RWPE1 (cell line): ENCODE results near the gene SUGCT.

Experiments
- CTCF ChIA-PET: fragments of 350-600 bp; sonication (Branson Sonifier 250); formaldehyde crosslinking; extraction: SDS; loops from one replicate; lab custom pipeline; 2021; lab: Yijun Ruan, JAX
- POLR2A ChIA-PET: fragments of 400-600 bp; formaldehyde crosslinking; extraction: SDS; loops from one replicate; lab custom pipeline; 2020; ENCODE audit warnings: antibody characterized with exemption; ENCODE audit not compliant: low non-redundant PET; lab: Yijun Ruan, JAX
- DNase-seq: peaks from one replicate; pipeline ENCODE4 v3.0.0; 2012; ENCODE audit warnings: low spot score
- H3K27ac ChIP-seq: fragments of 450-650 bp; 2 replicates; pipeline ENCODE4 v1.5.1; 2017
- TF ChIP-seq, protein P1 (sequence below): fragments of 450-650 bp; conservative IDR thresholded peaks from 2 replicates; pipeline ENCODE4 v1.5.1; 2017; ENCODE audit warnings: low read depth, mild to moderate bottlenecking

SUGCT gene

DNA sequence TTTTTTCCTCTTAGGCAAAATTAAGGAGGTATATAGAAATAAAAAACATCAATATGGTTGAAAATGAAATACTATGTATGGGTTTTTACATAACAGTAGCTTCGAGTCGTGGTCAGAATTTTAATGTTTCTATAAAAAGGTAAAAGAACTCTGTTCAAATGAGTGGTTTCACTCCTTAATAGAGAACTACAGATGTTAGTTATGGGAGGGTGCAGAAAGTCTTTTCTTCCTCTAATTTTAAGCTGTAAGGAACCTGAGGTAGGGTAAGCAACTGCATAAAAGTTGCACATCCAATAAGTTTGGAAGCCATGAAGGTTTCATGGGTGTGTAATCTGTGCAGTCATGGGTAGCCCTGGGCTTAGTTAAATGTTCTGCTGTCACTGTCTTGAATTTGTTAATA, 141.3 kb downstream of the SUGCT start:
- DNase-seq = no peak
- no peak overlapping the region for H3K27ac ChIP-seq
- TF ChIP-seq, protein P1, sequence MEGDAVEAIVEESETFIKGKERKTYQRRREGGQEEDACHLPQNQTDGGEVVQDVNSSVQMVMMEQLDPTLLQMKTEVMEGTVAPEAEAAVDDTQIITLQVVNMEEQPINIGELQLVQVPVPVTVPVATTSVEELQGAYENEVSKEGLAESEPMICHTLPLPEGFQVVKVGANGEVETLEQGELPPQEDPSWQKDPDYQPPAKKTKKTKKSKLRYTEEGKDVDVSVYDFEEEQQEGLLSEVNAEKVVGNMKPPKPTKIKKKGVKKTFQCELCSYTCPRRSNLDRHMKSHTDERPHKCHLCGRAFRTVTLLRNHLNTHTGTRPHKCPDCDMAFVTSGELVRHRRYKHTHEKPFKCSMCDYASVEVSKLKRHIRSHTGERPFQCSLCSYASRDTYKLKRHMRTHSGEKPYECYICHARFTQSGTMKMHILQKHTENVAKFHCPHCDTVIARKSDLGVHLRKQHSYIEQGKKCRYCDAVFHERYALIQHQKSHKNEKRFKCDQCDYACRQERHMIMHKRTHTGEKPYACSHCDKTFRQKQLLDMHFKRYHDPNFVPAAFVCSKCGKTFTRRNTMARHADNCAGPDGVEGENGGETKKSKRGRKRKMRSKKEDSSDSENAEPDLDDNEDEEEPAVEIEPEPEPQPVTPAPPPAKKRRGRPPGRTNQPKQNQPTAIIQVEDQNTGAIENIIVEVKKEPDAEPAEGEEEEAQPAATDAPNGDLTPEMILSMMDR = no peak
- CTCF ChIA-PET = interaction anchor here (0.9 kb wide), 1 partner anchor 404 kb away, joined by 3 read pairs; no protein-coding TSS in a partner anchor
- POLR2A ChIA-PET = no interaction called here

DNA sequence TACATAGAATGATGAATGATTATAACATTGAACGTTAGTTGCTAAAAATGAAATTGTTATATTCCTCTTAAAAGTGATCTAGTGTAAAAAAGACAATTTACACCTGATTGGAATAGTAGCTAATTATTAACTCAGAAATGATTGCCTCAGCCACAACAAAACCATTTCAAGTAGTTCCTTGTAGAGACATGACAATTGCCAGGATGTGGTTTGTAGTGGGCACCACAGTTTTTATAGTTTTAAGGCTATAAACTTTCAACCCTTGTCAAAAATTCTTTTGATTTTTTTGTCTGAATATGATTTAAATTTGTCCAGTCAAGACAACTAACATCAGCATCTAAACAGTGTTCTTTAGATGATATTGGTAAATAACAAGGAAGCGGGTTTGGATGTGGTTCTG, 145.2 kb downstream of the SUGCT start:
- no peak for DNase-seq
- TF ChIP-seq, protein P1 = no peak
- no peak overlapping the region for H3K27ac ChIP-seq
- ChIA-PET CTCF (no interaction called here), POLR2A (no interaction called here)

DNA sequence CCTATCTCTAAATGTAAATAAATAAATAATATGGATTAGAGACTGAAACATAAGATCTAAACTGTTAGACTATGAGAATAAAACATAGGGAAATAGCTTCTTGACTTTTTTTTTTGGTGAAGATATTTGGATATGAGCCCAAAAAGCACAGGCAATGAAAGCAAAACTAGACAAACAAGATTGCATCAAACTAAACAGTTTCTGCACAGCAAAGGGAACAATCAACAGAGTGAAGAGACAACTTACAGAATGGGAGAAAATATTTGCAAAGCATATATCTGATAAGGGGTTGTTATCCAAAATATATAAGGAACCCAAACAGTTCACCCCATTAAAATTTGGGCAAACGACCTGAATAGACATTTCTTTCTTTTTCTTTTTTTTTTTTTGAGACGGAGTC, 148.1 kb downstream of the SUGCT start:
- TF ChIP-seq, protein P1 = no peak
- DNase-seq = no peak
- ChIA-PET CTCF (no interaction called here), POLR2A (no interaction called here)
- no peak overlapping the region for H3K27ac ChIP-seq

DNA sequence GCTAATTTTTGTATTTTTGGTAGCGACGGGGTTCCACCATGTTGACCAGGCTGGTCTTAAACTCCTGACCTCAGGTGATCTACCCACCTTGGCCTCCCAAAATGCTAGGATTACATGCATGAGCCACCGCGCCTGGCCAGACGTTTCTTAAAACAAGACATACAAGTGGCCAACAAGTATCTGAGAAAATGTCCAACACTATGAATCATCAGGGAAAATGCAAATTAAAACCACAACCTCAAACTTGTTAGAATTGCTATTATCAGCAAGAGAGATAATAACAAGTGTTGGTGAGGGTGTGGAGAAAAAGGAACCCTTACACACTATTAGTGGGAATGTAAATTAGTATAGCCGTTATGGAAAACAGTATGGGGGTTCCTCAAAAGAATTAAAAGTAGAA, 148.6 kb downstream of the SUGCT start:
- TF ChIP-seq, protein P1 = no peak
- POLR2A ChIA-PET = no interaction called here
- no peak overlapping the region for H3K27ac ChIP-seq
- CTCF ChIA-PET = no interaction called here
- no peak for DNase-seq

DNA sequence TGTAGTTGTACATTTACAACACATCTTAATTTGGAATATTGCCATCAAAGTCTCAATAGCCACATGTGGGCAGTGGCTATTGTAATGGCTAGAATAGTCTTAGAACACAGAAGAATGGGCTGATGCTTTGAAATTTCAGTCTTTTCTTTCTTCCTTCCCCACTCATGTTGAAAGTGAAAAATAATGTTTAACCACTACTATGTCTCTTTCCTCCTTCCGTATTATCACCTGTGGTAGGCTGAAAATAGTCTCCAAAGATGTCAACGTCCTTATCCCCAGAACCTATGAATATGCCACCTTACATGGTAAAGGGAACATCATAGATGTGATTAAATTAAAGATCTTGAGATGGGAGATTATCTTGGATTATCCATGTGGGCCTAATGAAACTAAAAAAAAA, 154.0 kb downstream of the SUGCT start:
- TF ChIP-seq, protein P1 = no peak
- no peak overlapping the region for H3K27ac ChIP-seq
- ChIA-PET POLR2A (no interaction called here), CTCF (no interaction called here)
- DNase-seq = no peak

DNA sequence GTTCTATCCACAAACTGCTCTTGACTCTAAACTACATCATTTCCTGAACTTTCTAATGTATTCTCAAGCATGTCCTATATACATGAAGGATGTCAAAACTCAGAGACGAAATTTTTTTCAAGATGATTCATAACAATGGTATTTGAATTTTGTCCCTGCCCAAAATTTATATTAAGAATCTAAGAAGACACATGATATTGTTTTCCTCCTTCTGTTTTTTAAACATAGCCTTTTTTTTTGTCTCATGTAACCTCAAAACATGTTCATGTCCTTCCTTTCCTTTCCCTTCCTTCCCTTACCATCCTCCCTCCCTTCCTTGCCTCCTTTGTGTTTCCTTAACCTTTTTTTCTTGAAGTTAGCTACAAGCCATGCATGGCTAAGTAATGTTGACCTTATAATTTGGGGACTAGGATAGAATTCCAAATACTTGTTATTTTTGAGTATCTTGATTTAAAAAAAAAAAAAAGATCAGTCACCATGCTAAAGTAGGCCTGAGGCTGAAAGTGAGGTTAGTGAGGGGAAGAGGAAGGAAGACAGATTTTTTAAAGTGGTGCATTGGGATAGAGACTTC, 163.0 kb downstream of the SUGCT start:
- no peak overlapping the region for H3K27ac ChIP-seq
- TF ChIP-seq, protein P1 = no peak
- no peak for DNase-seq
- POLR2A ChIA-PET = no interaction called here
- CTCF ChIA-PET = interaction anchor here (0.6 to 0.7 kb wide), 2 partner anchors 820 to 1043 kb away, joined by 3 to 6 read pairs; no protein-coding TSS in a partner anchor
